Transverse colon (tissue), 4 donors: ENCODE results near the gene FCRL6. TPM values are rescaled to one million over a fixed set of nuclear protein-coding genes. Genes with fewer than 3 reads are reported as not detected.

Experiments
- DNase-seq: peaks from one replicate; pipeline ENCODE4 v3.0.0-alpha.2; 2019
- H3K27ac ChIP-seq, 4 donors: fragments of 200-600 bp; sonication (generic); 2 replicates each; pipeline ENCODE4 v1.5.1; 2016 to 2018; ENCODE audit warnings: inconsistent platforms in 4 of 4
- H3K27me3 ChIP-seq: fragments of 200-600 bp; sonication (generic); 2 replicates; pipeline ENCODE4 v1.5.1; 2017; ENCODE audit warnings: inconsistent platforms
- H3K36me3 ChIP-seq, 4 donors: fragments of 200-600 bp; sonication (generic); 2 replicates each; pipeline ENCODE4 v1.5.1; 2017 to 2019; ENCODE audit warnings: inconsistent platforms in 4 of 4
- H3K4me1 ChIP-seq, 4 donors: fragments of 200-600 bp; sonication (generic); 2 replicates each; pipeline ENCODE4 v1.5.1; 2017 to 2020; ENCODE audit warnings: inconsistent platforms in 4 of 4
- H3K4me3 ChIP-seq, 4 donors: fragments of 200-600 bp; sonication (generic); 1 replicate in 1 of 4; 2 replicates in 3 of 4; pipeline versions ENCODE4 v1.5.1 to v1.6.1; 2017 to 2019; ENCODE audit warnings: inconsistent platforms in 4 of 4
- H3K9me3 ChIP-seq, 2 donors: fragments of 200-600 bp; sonication (generic); 2 replicates each; pipeline ENCODE4 v1.5.1; 2017 to 2019; ENCODE audit warnings: inconsistent platforms in 2 of 2
- CTCF ChIP-seq, 5 experiments: fragments of 200-600 bp in 3 of 5; fragments of 450-650 bp in 2 of 5; sonication (generic) in 3 of 5; IDR thresholded peaks; 1 replicate in 2 of 5; 2 replicates in 3 of 5; pipeline ENCODE4 v1.5.1; 2016 to 2017; ENCODE audit warnings: antibody characterized with exemption in 5 of 5, inconsistent platforms in 3 of 5, mild to moderate bottlenecking in 2 of 5, moderate library complexity in 1 of 5
- EP300 ChIP-seq: sonication (generic); formaldehyde crosslinking; IDR thresholded peaks from one replicate; pipeline ENCODE4 v1.6.1; 2017; ENCODE audit warnings: antibody characterized with exemption, low read depth
- POLR2A ChIP-seq: fragments of 450-650 bp; IDR thresholded peaks from one replicate; pipeline ENCODE4 v1.6.1; 2016; ENCODE audit warnings: antibody characterized with exemption, mild to moderate bottlenecking, moderate library complexity
- POLR2AphosphoS5 ChIP-seq, 3 donors: sonication (generic); formaldehyde crosslinking; IDR thresholded peaks; one replicate each; pipeline ENCODE4 v1.6.1; 2016; ENCODE audit warnings: antibody characterized with exemption in 3 of 3
- WGBS, 2 donors: methylation state at CpG; one replicate each; pipeline ENCODE4 v1.1.5; 2018; ENCODE audit warnings: low coverage in 1 of 2; 5-methylcytosine and 5-hydroxymethylcytosine counted together
- in situ Hi-C, 4 donors: fragments of 200-750 bp; cut with MboI; loops; one replicate each; pipeline versions ENCODE4 v1.15.0 to v1.15.1; 2017; ENCODE audit warnings: low sequenced_read_pairs in 3 of 4, low pct_ligation_motif_present in 1 of 4, low pct_unique_long_range_greater_than_20kb in 1 of 4
- intact Hi-C: fragments of 100-400 bp; cut with DNase I; formaldehyde crosslinking; loops from one replicate; pipeline ENCODE4 v1.15.1; 2023; ENCODE audit warnings: low total_unique reads
- total RNA-seq, 4 donors: library from RNA; depleted of rRNA; stranded (reverse); fragments of >200 nt; gene quantifications; one replicate each; pipeline ENCODE4 v1.1.0, GENCODE V29; 2016

Gene FCRL6
- total RNA-seq, 4 donors from 2014 or later: 0.55 to 1.4 TPM; not detected in 2

GRCh38 chr1:159859767-159860322 is 57.7 kb downstream of the FCRL6 start:
- in situ Hi-C loops: no loop called here
- intact Hi-C loops: no loop called here
- H3K36me3 ChIP-seq: no peaks in the 10 kb centered on the region
- no peak for TF ChIP-seq CTCF (IDR thresholded peaks at IDR 0.05)
- no peak for TF ChIP-seq POLR2AphosphoS5 (IDR thresholded peaks at IDR 0.05)
- no peak for TF ChIP-seq EP300
- TF ChIP-seq POLR2A: no peak
- H3K9me3 ChIP-seq: no peaks in the 10 kb centered on the region
- no peak for DNase-seq
- no peaks in the 10 kb centered on the region for H3K27me3 ChIP-seq
- 78% methylated on average over 7 of the region's 7 CpGs; no CpG with 5 or more reads in 1 of the 2 donors for WGBS, 2 donors
- peaks cover 0 to 7% (median 6%) of the 10 kb centered on the region in 4 donors for H3K4me1 ChIP-seq
- H3K4me3 ChIP-seq: no peak overlapping the region
- no peak overlapping the region for H3K27ac ChIP-seq

GRCh38 chr1:159860456-159860855 is 58.3 kb downstream of the FCRL6 start:
- TF ChIP-seq POLR2AphosphoS5 (IDR thresholded peaks at IDR 0.05) (no peak), EP300 (no peak), POLR2A (no peak), CTCF (IDR thresholded peaks at IDR 0.05) (no peak)
- Histone ChIP-seq H3K4me3 (no peak overlapping the region), H3K9me3 (no peaks in the 10 kb centered on the region), H3K27me3 (no peaks in the 10 kb centered on the region), H3K36me3 (no peaks in the 10 kb centered on the region), H3K27ac (no peak overlapping the region), H3K4me1 (peaks cover 0 to under 1% (median under 1%) of the 10 kb centered on the region in 4 donors)
- intact Hi-C loops (no loop called here), in situ Hi-C loops (no loop called here)
- DNase-seq: no peak
- 77% methylated on average over 3 of the region's 3 CpGs; no CpG with 5 or more reads in 1 of the 2 donors for WGBS, 2 donors

- 40 to 79% methylated on average over 1 to 8 of the region's 8 CpGs for WGBS, 2 donors
- intact Hi-C loops (no loop called here), in situ Hi-C loops (no loop called here)
- Histone ChIP-seq H3K27me3 (no peaks in the 10 kb centered on the region), H3K36me3 (no peaks in the 10 kb centered on the region), H3K27ac (no peak overlapping the region), H3K4me3 (no peak overlapping the region), H3K4me1 (no peaks in the 10 kb centered on the region), H3K9me3 (no peaks in the 10 kb centered on the region)
- no peak for DNase-seq
- TF ChIP-seq CTCF (IDR thresholded peaks at IDR 0.05): no peak
- TF ChIP-seq EP300: no peak
- no peak for TF ChIP-seq POLR2AphosphoS5 (IDR thresholded peaks at IDR 0.05)
- TF ChIP-seq POLR2A: no peak
These were observed 59.1 kb downstream of the FCRL6 start for GRCh38 chr1:159861218-159861617.

- WGBS, 2 donors: 89% methylated on average over 5 of the region's 5 CpGs; no CpG with 5 or more reads in 1 of the 2 donors
- Histone ChIP-seq H3K4me3 (no peak overlapping the region), H3K27ac (no peak overlapping the region), H3K27me3 (no peaks in the 10 kb centered on the region), H3K36me3 (no peaks in the 10 kb centered on the region), H3K9me3 (no peaks in the 10 kb centered on the region), H3K4me1 (peaks cover 0 to 7% (median 3%) of the 10 kb centered on the region in 4 donors)
- intact Hi-C loops: no loop called here
- TF ChIP-seq EP300: no peak
- no peak for TF ChIP-seq POLR2A
- no peak for TF ChIP-seq CTCF (IDR thresholded peaks at IDR 0.05)
- no peak for TF ChIP-seq POLR2AphosphoS5 (IDR thresholded peaks at IDR 0.05)
- in situ Hi-C loops: no loop called here
- no peak for DNase-seq
These were observed 59.9 kb downstream of the FCRL6 start for GRCh38 chr1:159862031-159862430.
